GM19035 (cell line): ENCODE measurements around the gene KRT81.
"Not testable (repeated sequence)": the region's sequence is repeated elsewhere in the genome, so short reads cannot be mapped to it uniquely, and the experiment has no call there.

Experiments
- ATAC-seq: cut with Tn5 transposase; IDR thresholded peaks from one replicate; pipeline ENCODE4 v1.9.1; 2021; ENCODE audit not compliant: unreplicated experiment

The KRT81 gene

GRCh38 chr12:52278575-52279421 lies 12.5 kb downstream of the KRT81 start:
- peak; percentile 73 for ATAC-seq

- ATAC-seq = no peak
Observed at GRCh38 chr12:52277486-52278245, 13.7 kb downstream of the KRT81 start.

GRCh38 chr12:52275686-52276085 lies 15.6 kb downstream of the KRT81 start:
- ATAC-seq = no peak

GRCh38 chr12:52274521-52275120 lies 16.7 kb downstream of the KRT81 start, which contains the start of gene KRT86:
KRT86 (plus strand) TSS chr12:52274645; CDS start chr12:52301917, 27,272 bp downstream.
- no peak for ATAC-seq

GRCh38 chr12:52271158-52271557 lies 20.2 kb downstream of the KRT81 start:
- ATAC-seq = no peak

DNA sequence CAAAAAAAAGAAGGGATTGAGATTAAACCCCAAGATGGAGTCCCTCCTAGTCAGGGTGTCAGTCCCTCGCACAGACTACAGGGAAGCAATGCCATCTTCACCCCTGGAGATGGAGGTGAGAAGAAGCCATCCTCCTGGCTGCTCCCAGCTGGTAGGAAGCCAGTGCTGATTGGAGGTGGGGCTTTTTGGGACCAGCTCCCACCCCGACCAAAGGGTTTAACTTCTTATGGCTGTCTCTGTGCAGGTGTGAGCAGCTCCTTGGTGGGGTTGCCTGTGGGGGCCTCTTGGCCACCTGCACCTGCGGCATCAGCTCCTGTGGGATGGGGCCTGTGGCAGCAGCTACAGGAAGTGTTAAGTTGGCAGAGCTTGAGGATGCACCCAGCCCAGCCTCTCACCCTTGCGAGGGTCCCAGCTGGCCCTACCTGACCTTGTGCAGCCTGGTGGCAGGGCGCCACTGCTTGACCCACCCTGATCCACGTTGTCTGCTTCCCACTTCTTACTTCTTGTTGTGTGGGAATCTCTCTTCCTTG lies 20.7 kb downstream of the KRT81 start:
- no peak for ATAC-seq

GRCh38 chr12:52268212-52268611 lies 23.1 kb downstream of the KRT81 start:
- ATAC-seq = no peak

DNA sequence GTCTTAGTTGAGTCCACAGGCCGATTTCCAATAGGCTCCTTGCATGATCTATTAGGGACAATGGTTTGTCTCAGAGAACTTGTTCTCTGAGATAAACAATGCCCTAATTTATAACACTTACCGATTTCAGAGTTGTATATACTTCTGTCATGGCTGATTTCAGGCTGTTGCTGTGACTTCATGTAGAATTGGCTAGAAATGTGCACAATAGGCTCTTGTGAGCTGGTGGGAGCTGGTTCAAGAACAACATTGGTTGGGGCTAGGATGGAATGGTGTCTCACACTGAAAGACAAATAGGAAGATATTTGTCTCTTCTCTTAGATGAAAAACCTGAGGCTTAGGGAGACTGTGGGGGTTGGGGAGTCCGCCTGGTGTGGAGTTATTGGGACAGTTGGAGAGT lies 23.6 kb downstream of the KRT81 start:
- no peak for ATAC-seq

- no peak for ATAC-seq
Observed at GRCh38 chr12:52267266-52267665, 24.1 kb downstream of the KRT81 start.

DNA sequence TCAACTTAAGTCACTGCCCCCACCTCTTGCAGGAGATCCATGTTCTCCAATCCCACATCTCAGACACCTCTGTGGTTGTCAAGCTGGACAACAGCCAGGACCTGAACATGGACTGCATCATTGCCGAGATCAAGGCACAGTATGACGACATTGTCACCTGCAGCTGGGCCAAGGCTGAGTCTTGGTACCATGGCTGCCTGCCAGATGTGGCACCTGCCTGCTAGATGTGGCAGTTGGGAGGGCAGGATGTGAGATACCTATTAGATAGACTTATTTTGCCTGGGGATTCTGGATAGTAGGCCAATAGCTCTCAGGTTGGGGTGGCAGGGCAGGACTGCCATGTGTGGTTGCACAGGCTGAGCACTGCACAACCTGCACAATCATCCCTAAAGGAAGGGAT lies 24.8 kb downstream of the KRT81 start:
- ATAC-seq = no peak

GRCh38 chr12:52264435-52264825 lies 26.9 kb downstream of the KRT81 start:
- no peak for ATAC-seq

DNA sequence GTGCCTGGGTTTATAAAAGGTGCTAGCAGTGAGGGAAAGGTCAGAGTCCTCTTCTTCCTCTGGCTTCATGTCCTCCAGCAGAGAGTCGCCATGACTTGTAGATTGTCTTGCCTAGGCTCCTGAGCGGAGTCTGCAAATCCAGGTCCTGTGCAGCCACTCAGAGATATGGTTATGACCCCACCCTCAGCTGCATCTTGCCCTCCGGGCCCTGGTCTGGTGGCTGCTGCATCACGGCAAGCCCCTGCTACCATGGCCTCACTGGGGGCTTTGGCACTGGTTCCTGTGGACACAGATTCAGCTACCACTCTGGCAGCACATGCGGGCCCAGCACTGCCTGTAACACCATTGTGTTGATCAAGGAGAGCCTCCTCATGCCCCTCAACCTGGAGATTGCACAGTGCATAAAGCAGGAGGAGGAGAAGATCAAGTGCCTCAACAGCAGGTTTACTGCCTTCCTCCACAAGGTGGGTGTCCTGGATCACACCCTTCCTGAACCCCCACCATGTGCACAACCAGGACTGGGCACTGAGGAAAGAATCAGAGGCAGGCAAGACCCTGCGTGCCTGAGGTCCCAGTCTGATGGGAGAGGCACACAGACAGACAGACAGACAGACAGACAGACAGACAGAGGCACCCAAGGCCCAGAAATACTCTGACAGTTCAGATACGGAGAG lies 27.4 kb downstream of the KRT81 start:
- no peak for ATAC-seq

GRCh38 chr12:52262286-52262685 lies 29.0 kb downstream of the KRT81 start:
- ATAC-seq = no peak

DNA sequence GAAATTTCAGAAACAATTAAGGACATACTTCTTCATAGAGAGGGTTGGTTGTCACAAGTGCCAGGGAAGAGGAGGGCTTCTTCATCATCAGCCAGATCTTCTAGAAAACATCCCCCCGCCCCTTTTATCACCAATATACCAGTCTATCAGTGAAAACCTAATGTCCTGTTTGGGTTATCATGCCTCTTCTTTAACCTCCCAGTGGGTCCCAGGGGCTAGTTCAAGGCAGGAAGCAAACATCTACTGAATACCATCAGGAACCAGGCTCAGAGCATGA lies 30.2 kb downstream of the KRT81 start:
- ATAC-seq = no peak

GRCh38 chr12:52260361-52261207 lies 30.8 kb downstream of the KRT81 start:
- ATAC-seq = no peak

GRCh38 chr12:52259657-52260243 lies 31.6 kb downstream of the KRT81 start:
- ATAC-seq = no peak

- ATAC-seq = no peak
Observed at GRCh38 chr12:52258335-52258901, 32.9 kb downstream of the KRT81 start.

DNA sequence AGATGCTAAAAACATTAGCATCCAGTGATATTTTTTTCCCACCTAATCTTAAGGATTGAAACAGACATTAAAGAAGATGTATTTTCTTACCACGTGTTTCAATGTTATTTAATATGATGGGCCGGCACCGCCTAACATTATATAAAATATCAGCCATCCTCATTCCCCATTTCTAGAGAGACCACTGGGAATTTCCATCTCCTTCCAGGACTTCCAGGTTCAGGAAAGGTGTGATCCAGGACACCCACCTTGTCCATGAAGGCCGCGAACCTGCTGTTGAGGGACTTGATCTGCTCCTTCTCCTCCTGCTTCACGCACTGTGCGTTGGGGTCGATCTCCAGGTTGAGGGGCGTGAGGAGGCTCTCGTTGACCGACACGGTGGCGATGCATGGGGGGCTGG lies 33.4 kb downstream of the KRT81 start:
- not testable (repeated sequence) for ATAC-seq

GRCh38 chr12:52257074-52257551 lies 34.2 kb downstream of the KRT81 start:
- no peak for ATAC-seq

- ATAC-seq = no peak
Observed at GRCh38 chr12:52256584-52256935, 34.8 kb downstream of the KRT81 start.
